ENCODE results near the gene SEMA4B.

DNA sequence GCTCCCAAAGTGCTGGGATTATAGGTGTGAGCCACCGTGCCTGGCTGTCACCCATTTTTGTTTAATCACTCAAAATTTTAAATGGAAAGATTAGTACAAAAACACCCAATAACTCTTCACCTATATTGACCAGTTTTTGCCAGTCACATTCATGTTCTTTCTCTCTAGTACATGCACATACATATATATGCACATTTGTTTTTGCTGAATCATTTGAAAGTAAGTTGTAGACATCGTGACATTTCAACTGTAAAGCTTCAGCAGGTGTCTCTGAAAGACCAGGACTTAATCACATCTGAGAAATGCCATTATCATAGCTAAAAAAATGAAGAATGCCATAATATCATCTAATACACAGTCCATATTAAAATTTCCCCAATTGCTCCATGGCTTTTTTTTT lies 6.5 kb upstream of the SEMA4B start:
- TF ChIP-seq CTCF (IDR thresholded peaks at IDR 0.05) (no peak), POLR2AphosphoS5 (IDR thresholded peaks at IDR 0.05) (no peak)
